Fibroblast of skin of right biceps (primary cell): ENCODE results near the gene DGAT2.
A peak's percentile ranks its signal among the peaks of the same experiment; 100 is the strongest.

Source experiments
- DNase-seq: peaks from one replicate; pipeline ENCODE4 v3.0.0-alpha.2; 2013

DGAT2 gene

DNA sequence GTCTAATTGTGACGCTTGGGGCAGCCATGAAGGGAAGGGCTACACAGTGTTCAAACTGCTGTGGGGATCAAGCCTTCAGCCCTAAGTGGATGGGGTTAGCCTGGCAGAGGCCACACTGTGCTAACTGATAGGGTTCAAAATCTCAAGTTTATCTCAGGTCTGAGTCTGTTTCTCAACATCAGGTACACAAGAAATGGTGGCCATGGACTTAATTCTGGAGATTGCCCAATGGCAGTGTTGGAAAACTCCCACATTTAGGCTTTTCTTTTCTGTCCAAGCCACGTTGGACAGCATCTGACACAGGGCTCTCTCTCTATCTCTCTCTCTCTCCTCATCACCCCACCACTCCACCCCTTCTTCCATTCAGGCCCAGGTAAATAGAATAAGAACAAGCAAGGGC lies 10.9 kb upstream of the DGAT2 start:
- DNase-seq = no peak

DNA sequence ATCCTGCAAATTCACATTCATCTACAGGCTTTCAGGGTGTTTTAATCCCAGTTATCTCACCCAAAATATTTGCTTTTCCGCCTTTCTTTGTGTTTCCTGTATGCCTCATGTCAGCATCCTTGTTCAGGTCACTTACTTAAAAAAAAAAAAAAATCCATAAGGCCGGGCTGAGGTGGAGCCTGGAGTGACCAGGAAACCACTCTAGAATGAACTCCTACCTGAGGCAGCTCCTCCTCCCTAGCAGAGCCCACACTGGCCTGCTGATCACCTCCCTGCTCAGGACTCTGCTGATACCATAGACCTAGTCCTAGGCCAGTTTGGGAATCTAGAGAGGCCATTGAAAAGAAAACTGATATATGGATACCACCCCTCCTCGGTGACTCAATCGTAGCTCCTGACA lies 8.7 kb upstream of the DGAT2 start:
- DNase-seq = no peak

DNA sequence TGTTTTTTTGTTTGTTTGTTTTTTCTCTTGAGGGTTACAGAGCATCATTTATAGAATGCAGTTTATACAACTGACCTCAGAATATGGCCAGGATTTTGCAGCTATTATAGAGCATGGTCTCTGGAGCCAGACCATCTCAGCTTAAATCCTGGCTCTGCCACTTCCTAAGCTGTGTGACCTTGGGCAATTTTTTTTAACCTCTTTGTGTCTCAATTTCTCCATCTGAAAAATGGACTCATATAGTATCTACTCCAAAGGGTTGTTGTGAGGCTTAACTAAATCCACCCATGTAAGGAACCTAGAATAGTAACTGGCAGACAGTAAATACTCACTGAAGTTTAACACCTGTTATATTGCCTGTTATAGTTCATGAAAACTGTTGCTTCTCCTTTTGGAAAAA lies 8.3 kb upstream of the DGAT2 start:
- DNase-seq = no peak

DNA sequence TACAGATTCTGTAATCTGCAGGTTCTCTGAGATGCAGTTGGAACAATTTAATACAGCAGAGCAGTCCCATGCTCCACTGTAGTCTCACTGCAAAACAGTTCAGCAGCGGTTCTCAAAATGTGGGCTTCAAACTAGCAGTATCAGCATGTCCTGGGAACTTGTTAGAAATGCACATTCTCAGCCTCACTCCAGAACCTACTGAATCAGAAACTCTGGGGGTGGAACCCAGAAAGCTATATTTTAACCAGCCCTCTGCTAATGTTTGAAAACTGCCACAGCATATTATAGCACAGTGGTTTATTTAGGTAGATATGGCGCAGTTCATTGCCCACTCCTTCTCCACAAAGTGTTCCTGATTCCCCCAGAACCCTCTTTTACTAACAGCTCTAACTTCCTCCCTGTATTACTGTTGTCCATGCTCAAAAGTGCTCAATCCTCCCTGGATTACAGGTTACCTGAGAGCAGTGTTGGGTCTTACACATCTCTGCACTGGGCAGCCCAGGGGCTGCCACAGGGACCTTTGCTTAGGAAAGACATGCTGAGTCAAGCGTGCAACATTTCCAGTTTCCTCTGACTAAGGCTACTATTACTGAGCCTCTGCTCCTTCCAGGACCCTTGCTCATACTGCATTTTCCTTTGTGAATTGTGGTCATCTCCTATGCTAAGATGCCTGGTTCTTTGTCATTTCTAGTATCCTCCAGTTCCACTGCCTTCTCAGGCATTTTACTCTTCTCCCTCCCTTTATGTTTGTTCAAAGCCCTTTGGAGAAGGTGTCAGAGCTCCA lies 7.7 kb upstream of the DGAT2 start:
- DNase-seq = peak; percentile 72

DNA sequence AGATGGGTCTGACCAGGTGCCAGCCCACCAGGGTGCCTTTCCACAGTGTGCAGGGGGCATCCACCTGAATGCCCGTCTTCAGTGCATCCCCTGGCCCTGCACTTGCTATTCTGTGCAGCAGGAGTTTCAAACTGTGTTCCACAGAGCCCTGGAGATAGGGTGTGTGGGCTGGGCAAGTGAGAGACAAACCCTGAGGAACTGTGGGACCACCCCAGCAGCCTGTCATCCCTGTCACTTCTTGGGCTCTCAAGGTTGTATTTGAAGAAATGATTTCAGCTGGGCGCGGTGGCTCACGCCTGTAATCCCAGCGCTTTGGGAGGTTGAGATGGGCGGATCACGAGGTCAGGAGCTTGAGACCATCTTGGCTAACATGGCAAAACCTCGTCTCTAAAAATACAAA lies 6.4 kb upstream of the DGAT2 start:
- no peak for DNase-seq

DNA sequence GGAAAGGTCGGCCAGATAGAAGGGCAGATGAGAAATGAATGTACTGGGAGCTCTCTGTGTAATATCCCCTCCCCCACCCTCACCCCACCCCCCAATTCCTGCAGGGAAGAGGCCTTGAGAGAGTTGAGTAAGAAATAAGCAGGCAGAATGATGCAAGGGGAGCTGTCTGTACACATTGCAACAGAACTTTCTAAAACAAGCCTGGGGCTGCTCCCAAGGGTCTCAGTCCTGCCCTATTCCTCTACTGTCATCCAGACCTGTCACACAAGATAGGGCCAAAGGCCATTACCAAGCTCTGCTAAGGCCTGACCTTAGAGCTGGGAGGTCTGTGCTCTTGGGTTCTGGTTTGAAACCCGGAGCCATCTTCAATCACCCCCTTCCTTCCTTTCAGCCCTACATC lies 5.7 kb upstream of the DGAT2 start:
- peak; percentile 72 for DNase-seq

DNA sequence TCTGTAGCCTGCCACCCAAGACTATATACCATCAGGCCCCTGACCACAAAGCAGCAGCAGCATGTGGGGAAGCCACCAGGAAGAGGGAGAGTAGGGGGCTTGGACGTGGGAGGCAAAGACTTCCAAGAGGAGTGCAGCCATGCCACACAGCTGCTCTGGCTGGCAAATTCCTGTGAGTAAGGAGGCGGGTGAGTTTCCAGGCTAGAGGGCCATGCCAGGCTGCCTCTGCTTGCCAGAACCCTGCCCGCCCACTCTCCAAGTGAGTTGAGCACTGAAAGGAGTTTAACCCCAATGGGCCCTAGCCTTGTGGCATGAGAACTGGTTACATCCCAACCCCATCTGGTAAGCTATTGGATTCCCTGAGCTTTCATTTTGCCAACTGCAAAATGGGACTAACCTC lies 4.7 kb upstream of the DGAT2 start:
- DNase-seq = no peak

DNA sequence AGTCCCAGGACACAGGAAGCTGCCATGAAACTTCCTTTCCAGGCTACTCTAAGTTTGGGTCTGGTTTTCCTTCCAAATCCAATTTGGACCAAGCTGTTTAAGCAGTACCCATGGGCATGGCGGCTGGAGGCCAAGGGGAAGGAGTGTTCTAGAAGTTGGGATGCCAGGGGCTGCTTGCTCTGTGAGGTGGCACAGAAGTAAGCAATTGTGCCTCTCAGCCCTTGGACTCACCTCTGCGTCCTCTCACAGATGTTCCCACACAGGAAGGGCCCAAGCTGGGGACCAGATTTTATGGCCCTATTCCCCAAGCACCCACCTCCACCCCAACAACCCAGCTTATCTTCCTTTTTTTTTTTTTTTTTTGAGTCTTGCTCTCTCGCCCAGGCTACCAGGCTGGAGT lies 3.5 kb upstream of the DGAT2 start:
- DNase-seq = no peak

DNA sequence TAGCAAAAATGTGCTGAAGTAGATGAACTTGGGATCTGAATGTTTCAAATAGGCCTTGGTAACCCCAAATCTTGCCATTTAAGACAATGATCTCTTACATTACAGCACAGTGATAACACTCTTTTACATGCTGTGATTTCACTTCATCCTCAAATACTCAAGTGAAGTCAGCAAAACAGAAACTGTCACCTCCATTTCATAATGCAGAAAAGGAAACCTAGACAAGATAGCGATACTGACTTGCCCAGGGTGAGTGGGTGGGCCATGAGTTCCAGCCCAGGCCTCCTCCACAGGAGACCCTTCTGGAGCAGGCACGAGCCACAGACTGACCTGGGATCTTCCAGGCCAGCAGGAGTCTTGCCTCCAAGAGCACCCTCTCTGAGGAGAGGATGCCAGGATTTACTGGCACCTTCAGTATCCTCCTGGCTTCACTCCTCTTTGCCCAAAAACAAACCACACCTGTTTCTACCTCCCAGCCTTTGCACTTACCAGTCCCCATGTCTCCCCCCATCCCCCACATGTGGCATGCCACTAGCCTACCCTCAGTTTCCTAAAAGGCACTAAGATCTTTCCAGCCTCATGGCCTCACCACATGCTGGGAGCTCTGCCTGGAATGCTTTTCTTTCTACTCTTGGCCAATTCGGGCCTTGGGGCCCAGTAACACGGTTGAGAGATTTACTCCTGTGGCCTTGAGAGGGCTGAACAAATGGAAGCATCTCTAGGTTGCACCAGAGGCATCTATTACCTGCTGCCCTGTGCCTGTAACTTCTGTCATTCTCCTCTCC lies 1.9 kb upstream of the DGAT2 start:
- no peak for DNase-seq

DNA sequence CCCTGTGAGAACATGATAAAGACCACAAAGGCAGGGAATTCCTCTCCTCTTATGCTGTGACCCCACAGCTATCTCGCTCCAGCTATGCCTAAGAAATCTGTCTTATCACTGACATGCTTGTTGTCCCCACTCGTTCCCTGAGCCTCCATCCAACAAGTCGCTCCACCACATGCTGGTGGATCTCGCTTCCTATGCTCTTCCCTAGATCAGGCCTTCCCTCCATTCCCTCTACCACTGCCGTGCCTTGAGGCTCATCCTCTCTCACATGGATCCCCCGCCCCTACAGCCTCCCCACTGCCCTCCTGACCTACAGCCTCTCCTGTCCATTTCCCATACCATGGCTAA lies 1.4 kb upstream of the DGAT2 start:
- no peak for DNase-seq

DNA sequence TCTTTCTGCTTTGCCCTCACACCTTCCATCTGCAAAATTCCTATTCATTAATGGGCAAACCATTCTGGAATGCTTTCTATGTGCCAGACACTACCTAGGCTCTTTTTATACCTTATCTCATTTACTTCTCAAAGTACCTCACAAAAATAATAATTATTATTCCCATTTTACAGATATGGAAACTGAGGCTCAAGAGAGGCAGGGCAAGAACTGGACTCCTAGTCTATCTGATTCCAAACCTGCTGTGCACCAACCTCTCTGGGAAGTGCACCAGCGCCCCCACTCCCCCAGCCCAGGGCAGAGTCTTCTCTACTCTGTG lies 826 bp upstream of the DGAT2 start:
- DNase-seq = no peak

DNA sequence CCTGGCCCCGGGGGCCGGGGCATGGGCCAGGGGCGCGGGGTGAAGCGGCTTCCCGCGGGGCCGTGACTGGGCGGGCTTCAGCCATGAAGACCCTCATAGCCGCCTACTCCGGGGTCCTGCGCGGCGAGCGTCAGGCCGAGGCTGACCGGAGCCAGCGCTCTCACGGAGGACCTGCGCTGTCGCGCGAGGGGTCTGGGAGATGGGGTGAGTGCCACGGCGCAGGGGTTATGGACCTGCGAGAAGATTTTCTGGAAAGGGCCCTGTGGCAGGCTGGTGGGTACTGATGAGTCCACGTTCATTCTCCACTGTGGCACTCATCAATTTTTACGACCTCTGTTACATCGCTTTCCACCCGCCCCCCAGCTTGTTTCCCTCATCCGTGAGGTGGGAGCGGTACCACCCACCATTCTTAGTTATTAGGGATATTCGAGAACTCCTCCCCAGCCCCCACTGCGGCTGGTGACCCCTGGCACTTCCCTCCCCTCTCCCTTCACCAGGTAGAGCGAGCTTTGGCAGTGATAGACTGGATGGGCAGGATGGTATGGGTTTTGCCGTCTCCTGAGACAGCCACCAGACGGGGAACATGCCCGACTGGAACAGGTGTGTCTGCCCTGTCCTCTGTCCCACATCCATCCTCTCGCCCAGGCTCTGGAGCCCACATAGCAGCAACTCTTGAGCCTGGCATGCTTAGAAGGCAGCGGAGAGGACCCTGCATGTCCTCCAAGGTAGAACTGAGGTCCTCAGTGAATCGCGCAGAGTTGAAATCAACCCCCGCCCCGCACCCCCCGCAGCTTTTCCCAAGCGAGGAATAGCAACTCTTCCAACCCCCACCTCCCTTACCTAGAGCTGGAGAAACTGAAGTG lies 562 bp downstream of the DGAT2 start:
- no peak for DNase-seq

DNA sequence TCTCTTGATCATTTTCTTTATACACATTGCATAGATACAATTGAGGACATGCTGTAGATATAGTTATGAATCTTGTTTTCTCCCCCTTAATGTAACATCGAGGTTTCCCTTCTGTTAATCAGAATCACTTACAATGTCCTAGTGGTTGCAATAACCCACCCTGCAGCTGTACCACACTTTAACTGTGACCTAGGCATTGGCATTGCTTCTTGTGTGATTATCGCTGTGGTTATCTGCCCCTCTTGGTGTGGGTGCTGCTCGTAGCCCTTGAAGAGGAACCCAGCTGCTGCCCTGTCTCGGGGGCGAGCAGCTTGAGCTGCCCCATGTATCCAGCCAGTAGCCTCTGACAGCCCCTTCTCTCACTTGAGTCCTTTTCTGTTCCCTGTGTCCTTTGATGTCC lies 1.5 kb downstream of the DGAT2 start:
- no peak for DNase-seq

DNA sequence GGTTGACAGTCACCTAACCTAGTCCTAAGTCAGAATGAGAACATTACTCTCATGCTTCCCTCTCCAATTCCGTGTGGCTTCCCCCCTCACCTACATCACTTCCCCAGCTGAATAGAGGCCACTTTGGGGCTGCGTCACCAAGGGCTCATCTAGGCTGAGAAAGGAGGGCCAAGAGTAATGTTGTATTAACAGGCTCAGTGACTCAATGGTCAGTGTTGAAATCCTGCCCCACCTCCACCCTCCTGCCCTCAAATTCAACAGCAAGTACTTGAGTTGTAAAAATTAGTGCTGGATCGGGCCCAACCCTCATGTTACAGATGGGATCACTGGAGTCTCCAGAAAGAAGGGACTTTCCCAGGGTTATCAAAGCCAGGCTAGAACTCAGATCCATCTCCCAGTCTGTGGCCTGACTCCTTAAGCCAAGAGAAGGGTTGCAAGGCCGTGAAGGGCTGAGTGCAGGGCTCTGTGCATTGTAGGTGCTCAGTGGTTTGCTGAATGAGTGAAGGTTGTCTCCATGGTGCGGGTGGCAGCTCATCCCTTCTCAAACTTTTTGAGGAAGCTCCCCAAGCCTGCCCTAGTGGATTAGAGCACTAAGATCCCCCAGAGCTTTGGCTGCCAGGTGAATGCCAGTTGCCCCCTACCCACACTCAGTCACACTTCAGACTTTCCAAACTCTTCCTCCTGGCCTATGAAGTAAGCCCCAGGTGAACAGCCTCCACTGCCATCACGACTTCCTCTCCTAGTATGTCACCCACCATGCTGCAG lies 3.2 kb downstream of the DGAT2 start:
- DNase-seq = peak; percentile 73

DNA sequence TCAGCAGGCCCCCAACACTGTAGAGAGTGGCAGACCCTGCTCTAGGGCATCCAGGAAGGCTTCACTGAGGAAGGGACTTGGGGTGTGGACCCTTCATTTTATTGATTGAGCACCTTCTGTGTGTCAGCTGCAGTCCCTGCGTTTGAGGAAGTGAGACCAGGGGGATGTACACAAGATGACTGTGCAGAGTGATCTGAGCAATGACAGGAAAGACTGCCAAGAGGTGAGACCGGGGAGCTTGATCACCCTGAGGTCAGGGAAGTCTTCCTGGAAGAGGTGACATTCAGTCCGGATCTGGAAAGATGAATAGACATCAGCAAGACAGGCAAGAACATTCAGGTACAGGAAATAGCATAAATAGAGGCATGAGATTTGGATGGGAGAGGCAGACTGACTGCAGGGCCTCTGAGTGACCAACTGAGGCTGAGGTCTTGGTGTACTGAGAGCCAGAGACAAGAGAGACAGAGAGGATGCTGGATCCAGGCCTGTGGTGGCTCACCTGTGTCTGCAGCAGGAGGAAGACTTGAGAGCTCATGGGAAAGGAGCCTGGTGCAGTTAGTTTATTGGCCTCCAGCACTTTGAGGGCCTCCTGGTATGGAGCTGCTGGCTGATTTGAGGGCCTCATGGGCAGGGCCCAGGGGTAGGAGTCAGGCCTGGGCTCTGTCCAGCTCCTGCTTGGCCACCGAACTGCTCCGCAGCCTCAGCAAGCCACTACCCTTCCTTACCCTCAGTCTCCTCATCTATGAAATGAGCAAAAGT lies 5.2 kb downstream of the DGAT2 start:
- DNase-seq = no peak

DNA sequence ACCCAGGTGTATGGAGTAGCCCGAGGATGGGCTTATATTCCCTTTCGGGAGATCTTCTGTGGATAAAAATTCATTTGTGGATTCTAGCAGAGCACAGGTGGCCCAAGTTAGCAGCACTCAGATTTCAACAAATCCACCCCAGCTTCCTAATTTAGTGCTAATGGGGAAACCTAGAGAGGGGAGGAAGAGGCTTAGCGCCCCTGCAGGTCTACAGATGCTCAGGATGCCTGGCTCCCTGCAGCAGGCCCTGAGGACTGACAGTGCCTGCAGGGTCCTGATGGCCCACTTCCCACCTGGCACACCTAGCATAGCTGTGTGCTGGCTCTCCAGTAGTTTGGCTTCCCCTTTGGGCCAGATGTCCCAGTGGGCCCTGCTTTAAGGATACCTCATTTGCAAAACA lies 6.5 kb downstream of the DGAT2 start:
- no peak for DNase-seq

DNA sequence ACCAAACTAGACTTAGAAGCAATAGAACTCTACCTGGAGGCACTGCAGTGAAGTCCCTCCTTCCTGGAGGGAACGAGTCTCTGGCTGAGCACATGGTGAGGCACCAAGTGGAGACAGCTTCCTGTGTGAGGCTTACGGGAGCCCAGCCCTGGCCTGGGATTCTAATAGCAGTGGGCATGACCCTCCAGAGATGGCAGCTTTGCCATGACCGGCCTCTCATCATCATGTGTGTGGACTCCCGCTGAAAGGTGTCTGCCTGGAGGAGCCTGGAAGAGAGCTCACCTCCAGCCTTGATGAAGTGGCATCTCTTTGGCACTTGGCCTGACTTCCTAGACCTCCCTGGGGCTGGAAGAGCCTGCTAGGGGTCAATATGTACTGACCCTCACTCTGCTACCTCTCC lies 8.0 kb downstream of the DGAT2 start:
- DNase-seq = no peak

DNA sequence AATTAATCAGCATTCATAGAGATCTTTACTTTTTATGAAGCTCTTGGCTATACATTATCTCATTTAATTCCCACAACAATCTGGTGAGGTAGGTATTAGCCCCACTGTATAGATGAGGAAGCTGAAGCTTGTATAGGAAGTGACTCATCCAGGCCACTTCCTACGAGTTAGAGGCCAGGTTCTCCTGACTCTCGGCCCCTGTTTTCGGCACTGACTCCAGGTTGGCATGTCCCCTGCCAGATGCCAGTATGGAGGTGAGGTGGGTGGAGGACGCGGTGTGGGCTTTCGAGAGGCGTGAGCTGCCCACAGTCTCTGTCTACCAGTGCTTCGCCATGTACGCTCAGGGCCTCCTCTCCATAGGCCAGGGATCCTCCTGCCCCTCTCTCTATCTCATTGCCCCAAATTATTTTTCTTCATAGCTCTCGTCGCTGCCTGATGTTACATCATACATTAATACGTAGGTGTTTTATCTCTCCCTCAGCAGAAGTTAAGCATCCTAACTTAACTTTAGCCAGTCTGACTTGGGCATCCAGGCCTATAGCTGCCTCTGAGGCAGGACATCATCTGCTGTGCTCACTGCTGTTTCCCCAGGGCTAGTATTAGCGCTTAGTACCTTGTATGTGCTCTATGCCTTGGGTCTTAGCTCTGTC lies 9.0 kb downstream of the DGAT2 start:
- no peak for DNase-seq

DNA sequence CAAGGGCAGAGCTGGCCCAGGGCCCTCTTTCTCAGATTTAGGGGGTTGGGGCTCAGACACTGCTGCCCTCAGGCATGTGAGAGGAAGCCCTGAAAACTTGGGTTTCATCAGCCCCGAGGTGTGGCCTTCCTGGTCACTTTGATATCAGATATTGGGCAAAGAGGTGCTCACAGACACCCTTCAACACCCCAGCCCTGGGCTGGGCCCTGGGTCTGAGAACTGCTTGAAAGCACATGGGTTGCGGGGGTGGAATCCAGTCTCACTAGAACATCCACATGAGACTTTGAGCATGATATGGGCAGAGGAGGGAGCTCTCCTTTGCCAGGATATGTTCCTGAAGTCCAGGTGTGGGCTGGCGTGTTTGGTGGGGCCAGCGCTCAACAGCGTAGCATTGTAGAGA lies 10.4 kb downstream of the DGAT2 start:
- DNase-seq = no peak

DNA sequence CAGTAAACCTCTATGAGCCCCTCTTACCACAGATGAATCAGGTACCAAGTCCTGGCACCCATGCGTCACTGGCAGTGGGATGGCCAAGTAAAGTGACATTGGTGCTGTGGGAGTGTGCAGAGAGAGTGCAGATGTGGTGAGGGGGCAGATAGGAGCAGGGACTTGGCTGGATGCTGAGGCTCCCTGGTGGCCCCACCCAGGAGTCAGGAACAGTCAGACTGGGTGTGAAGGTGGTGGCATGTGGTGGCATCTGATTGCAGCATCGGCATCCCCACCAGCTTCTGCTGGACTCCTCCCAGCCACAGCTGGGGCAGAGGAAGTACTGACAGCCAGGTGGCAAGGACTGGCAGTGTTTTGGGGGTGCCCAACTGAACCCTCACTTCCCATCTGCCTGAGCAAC lies 11.4 kb downstream of the DGAT2 start:
- no peak for DNase-seq

DNA sequence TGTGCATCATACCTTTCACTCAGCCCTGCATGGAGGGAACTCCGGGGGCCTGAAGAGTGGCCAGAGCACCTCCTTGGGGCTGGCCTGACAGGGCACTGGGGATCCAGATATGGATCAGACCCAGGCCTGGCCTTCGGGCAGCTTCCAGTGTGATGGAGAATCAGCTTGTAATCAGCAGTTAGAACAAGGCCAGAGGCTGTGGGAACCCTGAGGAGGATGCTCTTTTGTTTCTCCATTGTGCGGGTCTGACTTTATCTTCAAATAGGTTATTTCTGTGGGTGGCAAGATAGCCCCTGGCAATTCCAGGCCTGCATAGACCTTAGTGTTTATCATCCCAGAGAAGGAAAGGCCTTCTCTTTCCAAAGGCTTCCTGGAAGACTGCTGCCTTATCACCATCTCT lies 12.3 kb downstream of the DGAT2 start:
- DNase-seq = no peak

DNA sequence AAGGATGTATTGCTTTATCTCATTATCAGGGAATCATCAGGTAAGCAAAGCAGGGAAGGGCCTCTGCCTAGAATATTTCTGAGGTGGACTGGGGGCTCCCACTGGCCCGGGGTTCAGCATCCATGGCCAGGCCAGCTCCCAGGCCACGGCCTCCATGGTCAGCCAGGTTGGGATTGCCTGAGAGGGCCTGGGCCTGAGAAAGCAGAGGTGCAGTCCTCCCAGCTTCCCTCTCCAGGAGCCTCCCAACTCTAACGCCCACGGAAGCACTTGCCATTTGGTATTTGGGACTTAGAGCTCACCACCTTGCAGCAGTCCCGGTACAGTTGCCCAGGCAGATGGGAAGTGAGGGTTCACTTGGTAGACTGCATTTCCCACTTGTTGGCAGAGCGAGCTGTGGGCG lies 12.7 kb downstream of the DGAT2 start:
- no peak for DNase-seq
